ENCODE data around the gene KYAT1. TPM values are rescaled to one million over a fixed set of nuclear protein-coding genes. Genes with fewer than 3 reads are reported as not detected.
"Not testable (repeated sequence)": the region's sequence is repeated elsewhere in the genome, so short reads cannot be mapped to it uniquely, and the experiment has no call there.

KYAT1 gene
- total and polyA plus RNA-seq, 8 donors, result 0.58 to 25.7 (median 5.7) TPM

DNA sequence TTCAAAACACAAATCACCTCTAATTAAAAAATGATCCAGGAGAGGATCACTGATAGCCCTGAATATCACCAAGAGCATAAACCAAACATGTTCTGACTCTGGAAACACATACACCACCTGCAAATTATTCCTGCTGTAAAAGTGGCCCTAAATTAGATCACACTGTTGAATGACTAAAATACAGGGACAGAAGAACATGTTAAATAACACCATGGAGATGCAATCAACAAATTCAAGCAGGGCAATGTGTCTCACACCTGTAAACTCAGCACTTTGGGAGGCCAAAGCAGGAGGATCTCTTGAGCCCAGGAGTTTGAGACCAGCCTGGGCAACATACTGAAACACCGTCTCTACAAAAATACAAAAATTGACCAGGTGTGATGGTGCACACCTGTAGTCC is 33.9 kb downstream of the KYAT1 start:
- Histone ChIP-seq H3K9me3 (peaks cover 0 to 13% (median 0%) of the 10 kb centered on the region in 4 donors), H3K4me1 (peaks cover 4 to 22% (median 18%) of the 10 kb centered on the region in 4 donors), H3K27me3 (no peaks in the 10 kb centered on the region), H3K4me3 (no peak overlapping the region), H3K27ac (no peak overlapping the region), H3K36me3 (peaks cover 0 to 5% (median 1%) of the 10 kb centered on the region in 4 donors)
- TF ChIP-seq EP300 (IDR thresholded peaks at IDR 0.05), result no peak
- TF ChIP-seq POLR2A (IDR thresholded peaks at IDR 0.05), result no peak
- TF ChIP-seq POLR2AphosphoS5 (IDR thresholded peaks at IDR 0.05), result no peak
- TF ChIP-seq, protein P1, sequence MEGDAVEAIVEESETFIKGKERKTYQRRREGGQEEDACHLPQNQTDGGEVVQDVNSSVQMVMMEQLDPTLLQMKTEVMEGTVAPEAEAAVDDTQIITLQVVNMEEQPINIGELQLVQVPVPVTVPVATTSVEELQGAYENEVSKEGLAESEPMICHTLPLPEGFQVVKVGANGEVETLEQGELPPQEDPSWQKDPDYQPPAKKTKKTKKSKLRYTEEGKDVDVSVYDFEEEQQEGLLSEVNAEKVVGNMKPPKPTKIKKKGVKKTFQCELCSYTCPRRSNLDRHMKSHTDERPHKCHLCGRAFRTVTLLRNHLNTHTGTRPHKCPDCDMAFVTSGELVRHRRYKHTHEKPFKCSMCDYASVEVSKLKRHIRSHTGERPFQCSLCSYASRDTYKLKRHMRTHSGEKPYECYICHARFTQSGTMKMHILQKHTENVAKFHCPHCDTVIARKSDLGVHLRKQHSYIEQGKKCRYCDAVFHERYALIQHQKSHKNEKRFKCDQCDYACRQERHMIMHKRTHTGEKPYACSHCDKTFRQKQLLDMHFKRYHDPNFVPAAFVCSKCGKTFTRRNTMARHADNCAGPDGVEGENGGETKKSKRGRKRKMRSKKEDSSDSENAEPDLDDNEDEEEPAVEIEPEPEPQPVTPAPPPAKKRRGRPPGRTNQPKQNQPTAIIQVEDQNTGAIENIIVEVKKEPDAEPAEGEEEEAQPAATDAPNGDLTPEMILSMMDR (IDR thresholded peaks at IDR 0.05), result no peak
- 97 to 100% (median 100%) methylated on average over 1 of the region's 1 CpG for WGBS, 5 donors
- intact Hi-C loops (cut with DNase I; ENCODE audit: low total_unique reads), result no loop called here
- no peak for DNase-seq

DNA sequence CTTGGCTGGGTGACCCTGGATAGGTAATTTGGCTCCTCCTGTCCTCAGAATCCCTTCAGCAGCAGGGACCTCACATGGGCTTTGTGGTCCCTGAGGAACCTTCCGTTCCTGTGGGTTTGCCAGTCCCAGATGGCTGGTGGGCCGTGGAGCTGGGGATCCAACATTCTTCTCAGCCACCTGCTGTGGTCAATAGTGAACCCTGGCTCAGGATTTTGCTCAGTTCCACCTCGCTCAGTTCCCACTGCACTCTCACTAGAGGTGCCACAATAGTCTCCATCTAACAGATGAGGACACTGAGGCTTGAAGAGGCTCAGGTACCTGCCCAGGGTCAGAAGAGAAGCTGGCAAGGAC is 35.1 kb downstream of the KYAT1 start:
- intact Hi-C loops (cut with DNase I; ENCODE audit: low total_unique reads), result no loop called here
- no peak for DNase-seq
- no peak overlapping the region for H3K27ac ChIP-seq
- no peaks in the 10 kb centered on the region for H3K27me3 ChIP-seq
- WGBS, 5 donors, result 92 to 100% (median 95%) methylated on average over 2 to 3 of the region's 3 CpGs
- H3K9me3 ChIP-seq, result peaks cover 0 to 12% (median 0%) of the 10 kb centered on the region in 4 donors
- H3K4me3 ChIP-seq, result no peak overlapping the region
- H3K4me1 ChIP-seq, result peaks cover 4 to 12% (median 11%) of the 10 kb centered on the region in 4 donors
- H3K36me3 ChIP-seq, result peaks cover 0 to 16% (median 11%) of the 10 kb centered on the region in 4 donors
- TF ChIP-seq POLR2AphosphoS5 (IDR thresholded peaks at IDR 0.05), result no peak
- TF ChIP-seq EP300 (IDR thresholded peaks at IDR 0.05), result no peak
- TF ChIP-seq, protein P1 (IDR thresholded peaks at IDR 0.05), result no peak
- TF ChIP-seq POLR2A (IDR thresholded peaks at IDR 0.05), result no peak

DNA sequence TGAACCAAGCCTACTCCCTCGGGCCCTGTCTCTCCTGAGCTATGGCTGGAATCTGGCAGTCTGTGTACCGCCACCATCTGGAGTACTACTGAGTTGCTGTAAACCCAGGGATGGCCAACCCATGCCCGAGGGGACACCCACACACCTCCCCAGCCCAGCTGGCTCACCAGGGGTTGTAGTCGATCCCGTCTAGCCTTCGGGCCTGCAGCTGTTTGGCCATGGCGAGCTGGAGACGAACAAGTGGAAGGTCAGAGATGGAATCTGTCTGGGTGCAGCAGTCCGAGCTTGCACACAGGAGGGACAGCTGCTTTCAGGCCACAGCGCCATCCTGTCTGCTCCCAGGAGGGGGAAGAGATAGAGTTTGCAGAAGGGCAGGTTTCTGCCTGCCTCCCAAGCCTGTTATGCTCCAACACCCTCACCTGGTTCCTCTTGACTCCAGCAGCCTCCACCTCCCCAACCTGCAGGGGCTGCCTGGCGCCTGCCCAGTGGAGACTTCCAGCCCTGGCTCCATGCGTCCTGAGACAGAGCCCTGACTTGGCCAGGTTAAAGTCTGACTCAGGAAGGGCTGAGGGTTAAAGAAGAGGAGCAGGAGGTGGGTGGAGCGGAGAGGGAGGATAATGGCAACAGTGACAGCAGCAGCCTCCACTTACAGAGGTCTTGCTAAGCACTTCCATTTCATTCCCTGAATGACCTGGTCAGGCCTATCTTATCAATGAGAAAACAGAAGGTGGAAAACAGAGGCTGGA is 36.4 kb downstream of the KYAT1 start:
- TF ChIP-seq, protein P1 (IDR thresholded peaks at IDR 0.05), result no peak
- TF ChIP-seq EP300 (IDR thresholded peaks at IDR 0.05) (no peak), POLR2AphosphoS5 (IDR thresholded peaks at IDR 0.05) (no peak), POLR2A (IDR thresholded peaks at IDR 0.05) (no peak)
- intact Hi-C loops (cut with DNase I; ENCODE audit: low total_unique reads), result no loop called here
- H3K4me1 ChIP-seq, result peaks cover 4 to 12% (median 11%) of the 10 kb centered on the region in 4 donors
- H3K4me3 ChIP-seq, result no peak overlapping the region
- DNase-seq, result no peak
- H3K9me3 ChIP-seq, result peaks cover 0 to under 1% (median 0%) of the 10 kb centered on the region in 4 donors
- H3K27ac ChIP-seq, result no peak overlapping the region
- WGBS, 5 donors, result 52 to 76% (median 63%) methylated on average over 8 to 13 of the region's 13 CpGs
- H3K27me3 ChIP-seq, result no peaks in the 10 kb centered on the region
- peaks cover 0 to 29% (median 12%) of the 10 kb centered on the region in 4 donors for H3K36me3 ChIP-seq

DNA sequence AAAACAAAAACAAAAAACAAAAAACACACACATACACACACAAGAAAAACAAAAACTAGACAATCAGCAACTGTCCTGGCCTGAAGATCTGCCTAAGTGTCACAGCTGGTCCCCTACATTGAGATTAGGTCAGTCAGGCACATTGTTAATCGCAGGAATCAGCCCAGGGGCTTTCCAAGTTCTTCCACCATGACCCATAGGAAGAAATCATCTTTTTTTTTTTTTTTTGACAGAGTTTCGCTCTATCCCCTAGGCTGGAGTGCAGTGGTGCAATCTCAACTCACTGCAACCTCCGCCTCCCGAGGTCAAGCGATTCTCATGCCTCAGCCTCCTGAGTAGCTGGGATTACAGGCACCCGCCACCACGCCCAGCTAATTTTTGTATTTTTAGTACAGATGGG is 38.6 kb downstream of the KYAT1 start:
- H3K9me3 ChIP-seq; DNase-seq; H3K27me3 ChIP-seq; H3K4me3 ChIP-seq; intact Hi-C loops (cut with DNase I; ENCODE audit: low total_unique reads); H3K27ac ChIP-seq: not testable (repeated sequence)
- WGBS, 5 donors, result 93 to 98% (median 97%) methylated on average over 7 of the region's 7 CpGs
- peaks cover 4 to 12% (median 11%) of the 10 kb centered on the region in 4 donors for H3K4me1 ChIP-seq
- H3K36me3 ChIP-seq, result peaks cover 0 to 37% (median 13%) of the 10 kb centered on the region in 4 donors
